Lower leg skin (tissue), 4 donors: ENCODE results near the gene NTM. TPM values are rescaled to one million over a fixed set of nuclear protein-coding genes. Genes with fewer than 3 reads are reported as not detected.

Experiments
- DNase-seq, 2 donors: peaks; one replicate each; pipeline ENCODE4 v3.0.0-alpha.2; 2019; ENCODE audit warnings: low spot score in 2 of 2
- H3K4me3 ChIP-seq: fragments of 200-600 bp; sonication (generic); 2 replicates; pipeline ENCODE4 v1.5.1; 2017; ENCODE audit warnings: mild to moderate bottlenecking, low read depth; ENCODE audit not compliant: poor library complexity, severe bottlenecking
- CTCF ChIP-seq, 3 donors: fragments of 450-650 bp; IDR thresholded peaks; one replicate each; pipeline ENCODE4 v1.5.1; 2016; ENCODE audit warnings: antibody characterized with exemption in 3 of 3, mild to moderate bottlenecking in 3 of 3, moderate library complexity in 2 of 3
- POLR2A ChIP-seq, 2 donors: fragments of 450-650 bp; IDR thresholded peaks; one replicate each; pipeline ENCODE4 v1.6.1; 2016 to 2017; ENCODE audit warnings: antibody characterized with exemption in 2 of 2, mild to moderate bottlenecking in 1 of 2, moderate library complexity in 1 of 2
- WGBS, 2 donors: methylation state at CpG; one replicate each; pipeline ENCODE4 v1.1.5; 2018; 5-methylcytosine and 5-hydroxymethylcytosine counted together
- intact Hi-C: fragments of 100-400 bp; cut with DNase I; formaldehyde crosslinking; loops from one replicate; pipeline ENCODE4 v1.15.0; 2023; ENCODE audit warnings: low total_unique reads
- total RNA-seq, 4 donors: library from RNA; depleted of rRNA; stranded (reverse); fragments of >200 nt; gene quantifications; one replicate each; pipeline ENCODE4 v1.1.0, GENCODE V29; 2016

Gene NTM
- total RNA-seq, 4 donors from 2014 or later: 2.8 to 5.7 (median 4.9) TPM

GRCh38 chr11:131868629-131869507 is 498.5 kb downstream of the NTM start:
- no peak overlapping the region for H3K4me3 ChIP-seq
- TF ChIP-seq CTCF (IDR thresholded peaks at IDR 0.05) (no peak), POLR2A (IDR thresholded peaks at IDR 0.05) (no peak)
- intact Hi-C loops: no loop called here
- no peak for DNase-seq
- WGBS, 2 donors: 68% methylated on average over 18 of the region's 18 CpGs

- no peak for DNase-seq
- H3K4me3 ChIP-seq: no peak overlapping the region
- intact Hi-C loops: no loop called here
- WGBS, 2 donors: 75 to 79% methylated on average over 2 of the region's 2 CpGs
- TF ChIP-seq CTCF (IDR thresholded peaks at IDR 0.05) (no peak), POLR2A (IDR thresholded peaks at IDR 0.05) (no peak)
Observed at GRCh38 chr11:131870305-131870704, 499.9 kb downstream of the NTM start.

- no peak overlapping the region for H3K4me3 ChIP-seq
- 76 to 81% methylated on average over 2 of the region's 2 CpGs for WGBS, 2 donors
- no peak for DNase-seq
- no peak for TF ChIP-seq CTCF (IDR thresholded peaks at IDR 0.05)
- no peak for TF ChIP-seq POLR2A (IDR thresholded peaks at IDR 0.05)
- intact Hi-C loops: no loop called here
Observed at GRCh38 chr11:131871006-131871405, 500.6 kb downstream of the NTM start.

- intact Hi-C loops: no loop called here
- no peak overlapping the region for H3K4me3 ChIP-seq
- no peak for DNase-seq
- TF ChIP-seq CTCF (IDR thresholded peaks at IDR 0.05) (no peak), POLR2A (IDR thresholded peaks at IDR 0.05) (no peak)
Observed at GRCh38 chr11:131874070-131874469, 503.7 kb downstream of the NTM start.

- no peak for DNase-seq
- TF ChIP-seq CTCF (IDR thresholded peaks at IDR 0.05) (no peak), POLR2A (IDR thresholded peaks at IDR 0.05) (no peak)
- intact Hi-C loops: no loop called here
Observed at GRCh38 chr11:131875611-131876010, 505.2 kb downstream of the NTM start.

More at GRCh38 chr11:131875611-131876010, 505.2 kb downstream of the NTM start:
- H3K4me3 ChIP-seq: no peak overlapping the region
- WGBS, 2 donors: 66 to 68% methylated on average over 5 of the region's 5 CpGs
